H1 (cell line): Measurements from ENCODE around the gene RNF126. TPM values are rescaled to one million over a fixed set of nuclear protein-coding genes. Genes with fewer than 3 reads are reported as not detected.

ENCODE experiments used
- CTCF ChIA-PET: fragments of 300-600 bp; sonication (Branson Sonifier 250); formaldehyde crosslinking; loops from one replicate; lab custom pipeline; 2021; ENCODE audit not compliant: partially characterized antibody; lab: Charles Lee
- POLR2A ChIA-PET: fragments of 300-600 bp; sonication (Branson Sonifier 250); formaldehyde crosslinking; loops from one replicate; lab custom pipeline; 2021; ENCODE audit warnings: inconsistent platforms; ENCODE audit not compliant: partially characterized antibody; lab: Charles Lee
- DNase-seq, 2 experiments: peaks; one replicate each; pipeline versions ENCODE4 v3.0.0 to v3.0.0-alpha.2; 2010 to 2022; ENCODE audit warnings: low spot score in 2 of 2, low read depth in 1 of 2, mixed read lengths in 1 of 2
- FAIRE-seq: peaks from 2 replicates; lab custom pipeline; 2011; peaks lifted over from hg19 to GRCh38; lab: Jason Lieb, UNC
- H2AFZ ChIP-seq: 2 replicates; pipeline ENCODE4 v1.8.1; 2012; ENCODE audit warnings: low read length, inconsistent platforms
- H2AK5ac ChIP-seq: 2 replicates; pipeline ENCODE4 v1.6.1; 2013; ENCODE audit warnings: low read depth, low read length
- H2BK120ac ChIP-seq: replicated peaks from 2 replicates; pipeline ENCODE3; 2013; ENCODE audit warnings: low read depth, low read length, inconsistent platforms
- H2BK12ac ChIP-seq: 2 replicates; pipeline ENCODE4 v1.6.1; 2013; ENCODE audit warnings: low read depth, low read length
- H2BK15ac ChIP-seq: 2 replicates; pipeline ENCODE4 v1.6.1; 2013; ENCODE audit warnings: low read length
- H2BK20ac ChIP-seq: 2 replicates; pipeline ENCODE4 v1.6.1; 2013; ENCODE audit warnings: low read length
- H2BK5ac ChIP-seq: 2 replicates; pipeline ENCODE4 v1.6.1; 2013; ENCODE audit warnings: low read depth, low read length
- H3K14ac ChIP-seq: 2 replicates; pipeline ENCODE4 v1.6.1; 2013; ENCODE audit warnings: inconsistent platforms; ENCODE audit not compliant: insufficient read length
- H3K18ac ChIP-seq: 2 replicates; pipeline ENCODE4 v1.6.1; 2013; ENCODE audit warnings: low read length; ENCODE audit errors: extremely low read depth
- H3K23ac ChIP-seq: 2 replicates; pipeline ENCODE4 v1.6.1; 2013; ENCODE audit warnings: inconsistent platforms; ENCODE audit not compliant: insufficient read length
- H3K23me2 ChIP-seq: 2 replicates; pipeline ENCODE4 v1.6.1; 2013; ENCODE audit warnings: low read depth, low read length
- H3K27ac ChIP-seq: 2 replicates; pipeline ENCODE4 v1.6.1; 2011; ENCODE audit warnings: low read depth, low read length, inconsistent platforms
- H3K27me3 ChIP-seq, 4 experiments: replicated peaks in 1 of 4; 1 replicate in 1 of 4; 2 replicates in 3 of 4; pipeline versions ENCODE4 v1.6.1 to v1.8.1; 2011 to 2013; ENCODE audit warnings: low read length in 3 of 4, mild to moderate bottlenecking in 3 of 4, inconsistent platforms in 2 of 4, mixed read lengths in 2 of 4, moderate library complexity in 1 of 4; ENCODE audit not compliant: control insufficient read depth in 3 of 4, insufficient read depth in 3 of 4; ENCODE audit errors: extremely low read depth in 1 of 4
- H3K36me3 ChIP-seq, 4 experiments: 2 replicates each; pipeline versions ENCODE4 v1.6.1 to v1.8.1; 2011 to 2013; ENCODE audit warnings: mild to moderate bottlenecking in 4 of 4, low read length in 3 of 4, moderate library complexity in 2 of 4, control low read depth in 1 of 4, inconsistent platforms in 1 of 4; ENCODE audit not compliant: insufficient read depth in 4 of 4, control insufficient read depth in 2 of 4
- H3K4ac ChIP-seq: replicated peaks from 2 replicates; pipeline ENCODE3; 2013; ENCODE audit warnings: low read length, low read depth, mixed read lengths, inconsistent platforms; ENCODE audit not compliant: insufficient read length
- H3K4me1 ChIP-seq, 4 experiments: replicated peaks in 1 of 4; 1 replicate in 1 of 4; 2 replicates in 3 of 4; pipeline versions ENCODE4 v1.6.1 to v1.8.1; 2011 to 2013; ENCODE audit warnings: low read length in 3 of 4, inconsistent platforms in 2 of 4, mixed read lengths in 1 of 4; ENCODE audit not compliant: insufficient read depth in 4 of 4, control insufficient read depth in 3 of 4
- H3K4me2 ChIP-seq, 2 experiments: 2 replicates each; pipeline versions ENCODE4 v1.6.1 to v1.8.1; 2011 to 2013; ENCODE audit warnings: low read depth in 2 of 2, low read length in 2 of 2, control low read depth in 1 of 2, inconsistent platforms in 1 of 2, mild to moderate bottlenecking in 1 of 2; ENCODE audit not compliant: insufficient read depth in 1 of 2
- H3K4me3 ChIP-seq, 4 experiments: fragments of 200-600, 300-600 bp in 1 of 4; sonication (generic), shearing (Covaris generic), sonication (Bioruptor Twin) in 1 of 4; 2 replicates each; pipeline versions ENCODE4 v1.5.1 to v1.8.1; 2011 to 2016; ENCODE audit warnings: low read length in 4 of 4, low read depth in 3 of 4, control low read depth in 2 of 4, inconsistent platforms in 2 of 4, mild to moderate bottlenecking in 2 of 4, mixed read lengths in 1 of 4, moderate library complexity in 1 of 4; ENCODE audit not compliant: insufficient read depth in 2 of 4; ENCODE audit errors: extremely low read depth in 1 of 4
- H3K56ac ChIP-seq: replicated peaks from 2 replicates; pipeline ENCODE3; 2013; ENCODE audit warnings: low read depth, mild to moderate bottlenecking, mixed read lengths, low read length, inconsistent platforms; ENCODE audit not compliant: insufficient read length
- H3K79me1 ChIP-seq: 2 replicates; pipeline ENCODE4 v1.6.1; 2013; ENCODE audit warnings: low read depth, low read length, control low read depth
- H3K79me2 ChIP-seq, 2 experiments: 2 replicates each; pipeline versions ENCODE4 v1.6.1 to v1.8.1; 2012 to 2013; ENCODE audit warnings: low read length in 2 of 2, mild to moderate bottlenecking in 2 of 2, inconsistent platforms in 1 of 2; ENCODE audit not compliant: insufficient read depth in 2 of 2, control insufficient read depth in 1 of 2
- H3K9ac ChIP-seq, 4 experiments: replicated peaks in 1 of 4; 1 replicate in 1 of 4; 2 replicates in 3 of 4; pipeline versions ENCODE4 v1.6.1 to v1.8.1; 2011 to 2013; ENCODE audit warnings: low read depth in 3 of 4, low read length in 3 of 4, control low read depth in 2 of 4, mild to moderate bottlenecking in 2 of 4, moderate library complexity in 2 of 4, inconsistent platforms in 1 of 4; ENCODE audit errors: extremely low read depth in 1 of 4
- H3K9me3 ChIP-seq, 2 experiments: 2 replicates each; pipeline versions ENCODE4 v1.6.1 to v1.8.1; 2012 to 2013; ENCODE audit warnings: mild to moderate bottlenecking in 2 of 2, moderate library complexity in 2 of 2, control low read depth in 1 of 2, inconsistent platforms in 1 of 2, low read depth in 1 of 2, low read length in 1 of 2, mixed read lengths in 1 of 2; ENCODE audit not compliant: insufficient read depth in 2 of 2
- H4K20me1 ChIP-seq, 2 experiments: replicated peaks in 1 of 2; 2 replicates each; pipeline versions ENCODE3 to v1.8.1; 2011 to 2013; ENCODE audit warnings: inconsistent platforms in 2 of 2, low read length in 2 of 2, mild to moderate bottlenecking in 1 of 2; ENCODE audit not compliant: insufficient read depth in 2 of 2, control insufficient read depth in 1 of 2
- H4K5ac ChIP-seq: 2 replicates; pipeline ENCODE4 v1.6.1; 2013; ENCODE audit warnings: low read length, low read depth, mixed read lengths, inconsistent platforms; ENCODE audit not compliant: insufficient read length
- H4K8ac ChIP-seq: 2 replicates; pipeline ENCODE4 v1.8.0; 2013; ENCODE audit warnings: mild to moderate bottlenecking, moderate library complexity, low read length, inconsistent platforms; ENCODE audit not compliant: insufficient read depth; ENCODE audit errors: extremely low read depth
- H4K91ac ChIP-seq: replicated peaks from 2 replicates; pipeline ENCODE3; 2013; ENCODE audit warnings: low read length, mixed read lengths, inconsistent platforms; ENCODE audit not compliant: insufficient read length
- ASH2L ChIP-seq: fragments of 200-600, 300-600 bp; sonication (generic); IDR thresholded peaks from one replicate; pipeline ENCODE4 v1.7.1; 2017; ENCODE audit warnings: low read length
- ATF3 ChIP-seq: IDR thresholded peaks from 2 replicates; pipeline ENCODE4 v1.6.1; 2011; ENCODE audit warnings: low read depth, mild to moderate bottlenecking, low read length; ENCODE audit not compliant: insufficient read depth
- E2F6 ChIP-seq: IDR thresholded peaks from 2 replicates; pipeline ENCODE4 v1.6.1; 2012; ENCODE audit warnings: inconsistent platforms
- RBBP5 ChIP-seq: IDR thresholded peaks from 2 replicates; pipeline ENCODE4 v1.7.1; 2012; ENCODE audit warnings: low read depth, mild to moderate bottlenecking, inconsistent platforms, low read length, moderate library complexity, borderline replicate concordance
- SP2 ChIP-seq: IDR thresholded peaks from 2 replicates; pipeline ENCODE4 v1.6.1; 2012; ENCODE audit warnings: mild to moderate bottlenecking, low read length, inconsistent platforms
- WGBS, 2 experiments: shearing (Covaris generic) in 1 of 2; methylation state at CpG; one replicate each; pipeline versions ENCODE4 v1.1.6 to v1.1.7; 2013 to 2015; ENCODE audit warnings: low lambda C conversion rate in 2 of 2, mixed read lengths in 2 of 2, inconsistent platforms in 1 of 2, low coverage in 1 of 2, missing lambda C conversion rate in 1 of 2; ENCODE audit not compliant: insufficient replicate concordance in 2 of 2, insufficient coverage in 1 of 2, insufficient read length in 1 of 2; ENCODE audit errors: extremely low coverage in 1 of 2, missing lambda C conversion rate in 1 of 2; 5-methylcytosine and 5-hydroxymethylcytosine counted together
- polyA plus RNA-seq, 7 experiments: library from polyadenylated mRNA; depleted of rRNA in 3 of 7; stranded (reverse) in 5 of 7; unstranded in 2 of 7; fragments of >200 nt in 5 of 7; fragments of 200-250 nt in 2 of 7; gene quantifications; 1 replicate in 5 of 7; 2 replicates in 1 of 7; 4 replicates in 1 of 7; pipeline versions ENCODE4 v1.2.1 to v1.2.3, GENCODE V29; 2011 to 2013; ENCODE audit warnings: missing spikeins in 2 of 7, mixed read lengths in 2 of 7
- total RNA-seq: library from RNA; stranded (reverse); fragmentation: NEBNext Ultra II Directional; extraction: Animal tissue kit (Norgen Biotek cat#: 25700); gene quantifications from 2 replicates; pipeline ENCODE4 v1.2.1, GENCODE V29; 2021

Gene RNF126
- total and polyA plus RNA-seq, 2 of the 8 experiments (the other 6 are each of a cell fraction or from before 2014, with no cell fraction given): 21.8 to 68.0 TPM

- 94% methylated on average over 17 of the region's 17 CpGs; no CpG with 5 or more reads in 1 of the 2 experiments for WGBS, 2 experiments
- Histone ChIP-seq H4K91ac (no peak overlapping the region), H4K20me1 (peaks cover 39 to 43% of the 10 kb centered on the region in 2 experiments)
- no peak for TF ChIP-seq RBBP5
- no peak for TF ChIP-seq E2F6
- TF ChIP-seq SP2: no peak
- no peak for TF ChIP-seq ATF3
- no peak for TF ChIP-seq ASH2L
- TF ChIP-seq, all 59 proteins: peak for 0
- Histone ChIP-seq H3K27me3 (no peaks in the 10 kb centered on the region), H3K27ac (no peak overlapping the region), H2AK5ac (no peak overlapping the region), H3K9me3 (no peaks in the 10 kb centered on the region), H3K23me2 (no peaks in the 10 kb centered on the region), H3K14ac (no peak overlapping the region), H3K9ac (no peak overlapping the region), H3K36me3 (peaks cover 2 to 43% (median 6%) of the 10 kb centered on the region in 4 experiments; a peak in 6 of 8 replicates), H4K5ac (no peak overlapping the region), H2BK20ac (no peak overlapping the region), H2BK5ac (no peak overlapping the region), H3K23ac (no peak overlapping the region), H2BK120ac (no peak overlapping the region), H2BK12ac (no peak overlapping the region), H4K8ac (peak overlapping the region; percentile 71), H2BK15ac (no peak overlapping the region), H3K79me2 (peaks cover 19 to 62% of the 10 kb centered on the region in 2 experiments), H3K18ac (no peak overlapping the region), H3K4me3 (no peak overlapping the region), H3K4ac (no peak overlapping the region), H3K4me1 (no peaks in the 10 kb centered on the region; a peak in 2 of 7 replicates), H3K79me1 (peaks cover 18% of the 10 kb centered on the region), H2AFZ (no peak overlapping the region), H3K4me2 (no peak overlapping the region), H3K56ac (no peak overlapping the region)
- CTCF ChIA-PET: no interaction called here
- DNase-seq: no peak
- POLR2A ChIA-PET: interaction anchor here (2.0 kb wide), 1 partner anchor 81 kb away, joined by 6 read pairs; the partner anchor contains the start of gene BSG
- FAIRE-seq: no peak
Measured at GRCh38 chr19:653425-653824, 9.6 kb downstream of the RNF126 start.
